SH-SY5Y (cell line): Measurements from ENCODE around the gene CAPN11.

Experiments
- GATA2 ChIP-seq: IDR thresholded peaks from 2 replicates; pipeline ENCODE4 v1.6.1; 2011; ENCODE audit warnings: mild to moderate bottlenecking, low read depth, low read length
- GATA3 ChIP-seq: IDR thresholded peaks from 2 replicates; pipeline ENCODE4 v1.6.1; 2011; ENCODE audit warnings: low read depth, mild to moderate bottlenecking, low read length, moderate library complexity

Gene CAPN11

GRCh38 chr6:44201200-44201599 is 42.6 kb downstream of the CAPN11 start:
- no peak for TF ChIP-seq GATA2
- no peak for TF ChIP-seq GATA3

GRCh38 chr6:44201638-44202303 is 43.2 kb downstream of the CAPN11 start:
- TF ChIP-seq GATA2 (no peak), GATA3 (no peak)

- TF ChIP-seq GATA2 (no peak), GATA3 (no peak)
Observed at GRCh38 chr6:44202332-44202971, 43.8 kb downstream of the CAPN11 start.

- no peak for TF ChIP-seq GATA3
- TF ChIP-seq GATA2, result no peak
Observed at GRCh38 chr6:44202972-44203750, 44.5 kb downstream of the CAPN11 start.

- TF ChIP-seq GATA3 (no peak), GATA2 (no peak)
Observed at GRCh38 chr6:44203955-44204354, 45.3 kb downstream of the CAPN11 start.

GRCh38 chr6:44207966-44208365 is 49.3 kb downstream of the CAPN11 start:
- TF ChIP-seq GATA2 (no peak), GATA3 (no peak)

GRCh38 chr6:44211284-44211683 is 52.7 kb downstream of the CAPN11 start:
- TF ChIP-seq GATA3 (no peak), GATA2 (no peak)

GRCh38 chr6:44214307-44214706 is 55.7 kb downstream of the CAPN11 start:
- TF ChIP-seq GATA3, result no peak
- no peak for TF ChIP-seq GATA2

GRCh38 chr6:44216677-44217331 is 58.2 kb downstream of the CAPN11 start, which contains the start of gene MYMX:
Gene MYMX, plus strand, starts transcription at chr6:44216926. Its CDS starts 546 bp downstream, at chr6:44217472.
- TF ChIP-seq GATA2, result no peak
- TF ChIP-seq GATA3, result no peak

- TF ChIP-seq GATA2 (no peak), GATA3 (no peak)
Observed at GRCh38 chr6:44217332-44218143, 58.9 kb downstream of the CAPN11 start.

GRCh38 chr6:44219053-44219814 is 60.6 kb downstream of the CAPN11 start:
- no peak for TF ChIP-seq GATA2
- no peak for TF ChIP-seq GATA3
